GM18861 (cell line): Measurements from ENCODE around the gene PGBD2.
A peak's percentile ranks its signal among the peaks of the same experiment; 100 is the strongest.
"Not testable (repeated sequence)": the region's sequence is repeated elsewhere in the genome, so short reads cannot be mapped to it uniquely, and the experiment has no call there.

Experiments
- ATAC-seq: cut with Tn5 transposase; IDR thresholded peaks from one replicate; pipeline ENCODE4 v1.9.1; 2021; ENCODE audit not compliant: unreplicated experiment

The PGBD2 gene

GRCh38 chr1:248906009-248906752 lies at the start of gene PGBD2:
Gene PGBD2 (plus strand): TSS chr1:248906235. CDS start chr1:248913863, 7,628 bp downstream.
- peak; percentile 91 for ATAC-seq

- no peak for ATAC-seq
Observed at GRCh38 chr1:248857201-248857600, 48.8 kb upstream of the PGBD2 start.

- no peak for ATAC-seq
Observed at GRCh38 chr1:248857749-248858095, 48.3 kb upstream of the PGBD2 start.

- ATAC-seq: peak; percentile 22
Observed at GRCh38 chr1:248858096-248858890, 47.7 kb upstream of the PGBD2 start.

- ATAC-seq: peak; percentile 68
Observed at GRCh38 chr1:248858891-248859889, 46.8 kb upstream of the PGBD2 start, which contains the start of gene ZNF692. Gene ZNF692 (minus strand): TSS chr1:248859085. CDS start chr1:248858309, 776 bp downstream.

- no peak for ATAC-seq
Observed at GRCh38 chr1:248860007-248860406, 46.0 kb upstream of the PGBD2 start.

GRCh38 chr1:248861616-248862015 lies 44.4 kb upstream of the PGBD2 start:
- no peak for ATAC-seq

- ATAC-seq: no peak
Observed at GRCh38 chr1:248862695-248862997, 43.4 kb upstream of the PGBD2 start.

GRCh38 chr1:248862998-248863881 lies 42.8 kb upstream of the PGBD2 start:
- ATAC-seq: peak; percentile 48

- no peak for ATAC-seq
Observed at GRCh38 chr1:248871837-248872401, 34.1 kb upstream of the PGBD2 start.

GRCh38 chr1:248872752-248873408 lies 33.2 kb upstream of the PGBD2 start:
- peak; percentile 18 for ATAC-seq

- ATAC-seq: peak; percentile 75
Observed at GRCh38 chr1:248873409-248873992, 32.5 kb upstream of the PGBD2 start.

- peak; percentile 55 for ATAC-seq
Observed at GRCh38 chr1:248873993-248874533, 32.0 kb upstream of the PGBD2 start.

GRCh38 chr1:248881261-248881660 lies 24.8 kb upstream of the PGBD2 start:
- no peak for ATAC-seq

- not testable (repeated sequence) for ATAC-seq
Observed at GRCh38 chr1:248882427-248882826, 23.6 kb upstream of the PGBD2 start.

- no peak for ATAC-seq
Observed at GRCh38 chr1:248884632-248885295, 21.3 kb upstream of the PGBD2 start.

GRCh38 chr1:248885646-248886045 lies 20.4 kb upstream of the PGBD2 start:
- ATAC-seq: no peak

GRCh38 chr1:248886237-248886895 lies 19.7 kb upstream of the PGBD2 start:
- no peak for ATAC-seq
